Measurements from ENCODE around the gene TRAPPC5. TPM values are rescaled to one million over a fixed set of nuclear protein-coding genes. Genes with fewer than 3 reads are reported as not detected.
A peak's percentile ranks its signal among the peaks of the same experiment; 100 is the strongest.

TRAPPC5 gene
- total RNA-seq, 1 experiment from 2014 or later: 101 TPM

DNA sequence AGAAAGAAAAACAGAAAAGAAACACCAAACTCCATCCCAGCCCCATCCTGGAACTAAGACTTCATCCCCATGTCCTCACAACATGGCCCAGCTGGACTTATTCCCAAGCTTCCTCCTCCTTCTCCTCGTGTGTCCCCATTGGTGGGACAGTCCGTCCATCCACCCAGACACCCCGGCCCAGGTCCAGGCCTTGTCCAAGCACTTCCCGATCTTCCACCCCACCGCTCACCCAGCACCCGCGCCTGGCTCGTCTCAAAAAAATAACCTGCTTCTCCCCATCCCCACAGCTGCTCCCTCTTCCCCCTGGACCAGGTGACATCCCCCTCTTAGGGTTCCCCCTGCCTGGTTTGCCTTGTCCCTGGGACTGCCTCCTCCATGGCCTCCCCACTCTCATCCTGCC, 22.7 kb downstream of the TRAPPC5 start:
- no TSS peak for BruUV-seq (replicated peaks)
- ChIA-PET CTCF (interaction anchor here (1.3 kb wide), 1 partner anchor 22 kb away, joined by 3 read pairs; the partner anchor contains the start of gene TRAPPC5), RAD21 (ENCODE audit: low non-redundant PET in 1 of 2, low total read pairs in 2 of 2, uncharacterized antibody in 2 of 2, unreplicated experiment in 2 of 2) (no interaction called here), POLR2A (no interaction called here)
- Histone ChIP-seq H4K20me1 (ENCODE audit: insufficient read depth) (no peaks in the 10 kb centered on the region), H3K9me2 (ENCODE audit: insufficient read depth) (no peaks in the 10 kb centered on the region), H3K27ac (ENCODE audit: low read depth, low read length) (no peak overlapping the region), H3K4me1 (ENCODE audit: control insufficient read depth in 1 of 2, insufficient read depth in 2 of 2, low read length in 2 of 2) (no peaks in the 10 kb centered on the region), H3K79me2 (ENCODE audit: insufficient read depth, low read length) (no peaks in the 10 kb centered on the region), H3K36me3 (ENCODE audit: control insufficient read depth in 1 of 2, insufficient read depth in 2 of 2, low read length in 2 of 2) (no peaks in the 10 kb centered on the region), H3K27me3 (ENCODE audit: insufficient read depth, low read length) (peaks cover 3% of the 10 kb centered on the region; the same call in 1 of the 2 replicates), H2AFZ (ENCODE audit: low read depth, low read length, poor library complexity, severe bottlenecking) (no peak overlapping the region), H3K9me3 (ENCODE audit: control insufficient read depth in 1 of 2, insufficient read depth in 1 of 2, low read depth in 1 of 2, low read length in 2 of 2) (no peaks in the 10 kb centered on the region), H3K9ac (ENCODE audit: low read length) (no peak overlapping the region), H3K4me3 (replicated peaks in 1 of 2; ENCODE audit: low read depth in 1 of 2, low read length in 2 of 2) (no peak overlapping the region), H3K4me2 (ENCODE audit: low read length) (no peak overlapping the region)
- ATAC-seq: peak; percentile 56; the same call in 1 of the 2 replicates
- TF ChIP-seq ZNF274 (IDR thresholded peaks at IDR 0.05; ENCODE audit: low read depth, low read length) (no peak), FOSL1 (IDR thresholded peaks at IDR 0.05; ENCODE audit: low read depth) (no peak), ZBTB33 (IDR thresholded peaks at IDR 0.05; ENCODE audit: extremely low read depth, insufficient replicate concordance, low read length) (no peak)
- no peak for DNase-seq (ENCODE audit: low read depth, low spot score)
- intact Hi-C loops (cut with micrococcal nuclease): no loop called here

DNA sequence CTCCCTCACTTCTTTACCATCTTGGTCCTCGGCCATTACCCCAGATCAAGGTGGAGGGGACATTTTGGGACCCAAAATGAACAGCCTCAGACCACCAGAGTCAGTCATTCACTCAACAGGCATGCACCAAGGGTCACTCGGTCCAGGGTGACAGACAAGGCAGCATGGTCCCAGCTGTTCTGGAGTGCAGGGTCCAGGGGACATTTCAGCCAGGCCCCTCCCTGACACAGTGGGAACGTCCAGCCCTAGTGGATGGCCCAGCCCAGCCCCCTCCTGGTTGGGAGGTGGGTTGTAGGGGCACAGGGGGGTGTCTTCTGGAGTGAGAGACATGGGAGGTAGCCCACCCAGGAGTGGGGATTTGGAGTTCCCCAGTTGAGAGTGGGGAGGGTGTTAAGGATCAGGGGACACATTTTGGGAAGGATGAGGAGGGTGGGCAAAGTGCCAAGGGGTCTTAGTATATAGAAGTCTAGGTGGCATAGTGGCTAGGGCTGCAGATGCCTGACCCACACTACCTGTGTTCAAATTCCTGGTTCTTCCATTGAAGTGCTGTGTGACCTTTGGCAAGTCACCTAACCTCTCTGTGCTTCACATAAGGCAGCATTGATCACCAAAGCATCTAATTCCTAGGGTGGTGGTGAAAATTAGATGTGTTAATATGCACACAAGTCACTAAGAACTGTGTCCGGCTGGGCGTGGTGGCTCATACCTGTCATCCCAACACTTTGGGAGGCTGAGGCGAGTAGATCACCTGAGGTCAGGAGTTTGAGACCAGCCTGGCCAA, 23.8 kb downstream of the TRAPPC5 start:
- RAD21 ChIA-PET (ENCODE audit: low non-redundant PET in 1 of 2, low total read pairs in 2 of 2, uncharacterized antibody in 2 of 2, unreplicated experiment in 2 of 2): no interaction called here
- H3K36me3 ChIP-seq (ENCODE audit: control insufficient read depth in 1 of 2, insufficient read depth in 2 of 2, low read length in 2 of 2): no peaks in the 10 kb centered on the region
- H3K4me2 ChIP-seq (ENCODE audit: low read length): no peak overlapping the region
- H3K27ac ChIP-seq (ENCODE audit: low read depth, low read length): no peak overlapping the region
- no peaks in the 10 kb centered on the region for H4K20me1 ChIP-seq (ENCODE audit: insufficient read depth)
- CTCF ChIA-PET: no interaction called here
- no peak overlapping the region for H3K4me3 ChIP-seq (replicated peaks in 1 of 2; ENCODE audit: low read depth in 1 of 2, low read length in 2 of 2)
- no peak for ATAC-seq
- H3K9me3 ChIP-seq (ENCODE audit: control insufficient read depth in 1 of 2, insufficient read depth in 1 of 2, low read depth in 1 of 2, low read length in 2 of 2): no peaks in the 10 kb centered on the region
- H2AFZ ChIP-seq (ENCODE audit: low read depth, low read length, poor library complexity, severe bottlenecking): no peak overlapping the region
- no peak for DNase-seq (ENCODE audit: low read depth, low spot score)
- no TSS peak for BruUV-seq (replicated peaks)
- no peak overlapping the region for H3K9ac ChIP-seq (ENCODE audit: low read length)
- no peaks in the 10 kb centered on the region for H3K27me3 ChIP-seq (ENCODE audit: insufficient read depth, low read length)
- no peaks in the 10 kb centered on the region for H3K9me2 ChIP-seq (ENCODE audit: insufficient read depth)
- intact Hi-C loops (cut with micrococcal nuclease): no loop called here
- H3K79me2 ChIP-seq (ENCODE audit: insufficient read depth, low read length): no peaks in the 10 kb centered on the region
- H3K4me1 ChIP-seq (ENCODE audit: control insufficient read depth in 1 of 2, insufficient read depth in 2 of 2, low read length in 2 of 2): no peaks in the 10 kb centered on the region
- POLR2A ChIA-PET: no interaction called here
- TF ChIP-seq CEBPB (IDR thresholded peaks at IDR 0.05; ENCODE audit: low read depth) (no peak), RAD21 (IDR thresholded peaks at IDR 0.05; ENCODE audit: low read depth) (no peak), SIN3A (IDR thresholded peaks at IDR 0.05; ENCODE audit: low read depth) (no peak), MAX (IDR thresholded peaks at IDR 0.05) (no peak), SP1 (IDR thresholded peaks at IDR 0.05; ENCODE audit: low read depth) (no peak), YY1 (IDR thresholded peaks at IDR 0.05; ENCODE audit: extremely low read depth, insufficient replicate concordance, low read depth, low read length) (no peak), FOSL1 (IDR thresholded peaks at IDR 0.05; ENCODE audit: low read depth) (no peak), EGR1 (IDR thresholded peaks at IDR 0.05; ENCODE audit: low read depth) (no peak), EZH2 (IDR thresholded peaks at IDR 0.05) (no peak), TCF7L2 (IDR thresholded peaks at IDR 0.05; ENCODE audit: borderline replicate concordance, extremely low read depth, insufficient read depth, insufficient read length) (no peak), ZBTB33 (IDR thresholded peaks at IDR 0.05; ENCODE audit: extremely low read depth, insufficient replicate concordance, low read length) (no peak), POLR2AphosphoS5 (IDR thresholded peaks at IDR 0.05; ENCODE audit: low read depth, low read length) (no peak), POLR2A (IDR thresholded peaks at IDR 0.05; ENCODE audit: borderline replicate concordance, extremely low read depth, insufficient read depth, insufficient read length) (no peak), EZH2phosphoT487 (IDR thresholded peaks at IDR 0.05; ENCODE audit: borderline replicate concordance) (no peak)
- TF ChIP-seq, protein P1, sequence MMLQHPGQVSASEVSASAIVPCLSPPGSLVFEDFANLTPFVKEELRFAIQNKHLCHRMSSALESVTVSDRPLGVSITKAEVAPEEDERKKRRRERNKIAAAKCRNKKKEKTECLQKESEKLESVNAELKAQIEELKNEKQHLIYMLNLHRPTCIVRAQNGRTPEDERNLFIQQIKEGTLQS (IDR thresholded peaks at IDR 0.05): no peak
